Activated T-helper 9 cell treated with anti-CD3 and anti-CD28 coated beads, Interleukin-2, amount 50 U/mL, for 16 hours (primary cell): ENCODE measurements around the gene HK1.

Experiments
- DNase-seq: peaks from one replicate; pipeline ENCODE4 v3.0.0-alpha.2; 2020; ENCODE audit warnings: low read depth

The HK1 gene

DNA sequence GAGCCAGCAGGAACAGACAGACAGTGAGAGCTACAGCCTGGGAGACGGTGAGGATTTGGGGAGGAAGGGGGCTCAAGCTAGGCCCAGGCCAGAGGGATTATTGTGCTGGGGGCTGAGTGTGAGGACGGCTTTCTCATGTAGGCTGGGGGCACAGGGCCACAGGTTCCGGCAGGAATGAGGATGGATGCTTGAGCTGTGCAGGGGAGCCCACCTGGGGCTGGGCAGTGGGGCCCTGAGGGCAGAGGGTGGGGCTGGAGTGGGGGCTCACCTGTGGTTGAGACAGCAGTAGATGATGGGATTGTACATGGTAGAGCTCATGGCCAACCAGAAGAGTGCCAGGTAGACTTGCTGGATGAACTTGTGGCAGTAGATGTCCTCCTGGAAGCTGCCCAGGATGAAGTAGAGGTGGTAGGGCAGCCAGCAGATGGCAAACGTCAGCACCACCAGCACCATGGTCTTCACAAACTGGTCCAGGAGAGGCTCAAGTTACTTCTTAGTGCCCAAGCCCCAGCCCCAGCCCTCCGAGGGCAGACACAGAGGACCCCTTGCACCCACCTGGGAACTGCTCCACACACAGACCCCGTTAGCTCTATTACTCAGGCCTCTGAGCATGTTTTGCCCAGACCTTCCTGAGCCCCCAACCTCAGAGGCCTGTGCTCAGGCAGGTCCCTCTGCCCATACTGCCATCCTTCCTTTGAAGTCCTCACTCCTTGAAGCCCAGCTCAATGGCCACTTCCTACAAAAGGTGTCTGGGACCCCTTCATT is 128.7 kb downstream of the HK1 start:
- DNase-seq, result no peak

- no peak for DNase-seq
These were observed 129.5 kb downstream of the HK1 start for GRCh38 chr10:69407621-69408301.

GRCh38 chr10:69408318-69409175 is 130.3 kb downstream of the HK1 start:
- DNase-seq, result peak; percentile 85

DNA sequence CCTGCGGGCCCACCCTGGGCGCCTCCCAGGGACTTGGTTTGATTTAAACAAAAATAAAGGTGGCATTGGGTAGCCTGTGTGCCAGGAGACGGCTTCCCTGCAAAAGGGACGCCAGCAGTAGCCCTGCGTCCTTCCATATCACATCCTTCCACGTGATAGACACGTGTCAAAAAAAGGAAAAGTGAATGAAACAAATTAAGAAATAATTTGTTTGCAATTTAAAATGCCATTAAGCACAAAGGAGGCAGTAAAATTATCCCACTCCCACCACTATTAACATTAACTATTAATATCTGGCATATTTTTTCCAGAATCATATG is 130.8 kb downstream of the HK1 start:
- DNase-seq, result no peak

DNA sequence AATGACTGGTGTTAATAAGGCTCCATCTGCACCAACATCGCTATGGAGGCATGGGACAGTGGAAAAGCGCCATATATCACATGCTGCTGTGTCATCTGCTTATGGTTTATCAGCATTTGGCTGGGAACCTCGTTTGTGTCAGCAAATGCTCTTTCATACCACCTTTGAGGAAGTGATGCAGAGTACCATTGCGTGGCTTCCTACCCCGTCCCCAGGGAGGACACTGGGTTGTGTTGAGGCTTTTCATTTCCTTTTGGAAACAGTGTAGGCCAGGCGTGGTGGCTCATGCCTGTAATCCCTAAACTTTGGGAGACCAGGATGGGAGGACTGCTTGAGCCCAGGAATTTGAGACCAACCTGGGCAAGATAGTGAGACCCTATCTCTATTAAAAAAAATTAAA is 131.7 kb downstream of the HK1 start:
- DNase-seq, result no peak

GRCh38 chr10:69410487-69410886 is 132.2 kb downstream of the HK1 start:
- DNase-seq, result no peak

DNA sequence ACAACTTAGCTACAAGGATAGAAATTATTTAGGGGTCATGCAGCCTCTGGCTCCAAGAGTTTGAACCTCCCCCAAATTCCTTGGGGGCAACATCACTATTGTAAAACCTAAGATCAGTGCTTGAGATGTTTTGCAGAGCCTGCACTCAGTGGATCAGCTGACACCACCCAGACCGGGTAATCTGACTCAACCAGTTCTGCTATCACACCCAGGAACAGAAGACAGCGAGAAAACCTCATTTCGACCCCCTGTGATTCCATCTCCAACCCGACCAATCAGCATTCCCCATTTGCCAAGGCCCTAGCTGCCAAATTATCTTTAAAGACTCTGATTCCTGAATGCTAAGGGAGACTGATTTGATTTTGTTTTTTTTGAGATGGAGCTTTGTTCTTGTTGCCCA is 133.2 kb downstream of the HK1 start:
- DNase-seq, result no peak

DNA sequence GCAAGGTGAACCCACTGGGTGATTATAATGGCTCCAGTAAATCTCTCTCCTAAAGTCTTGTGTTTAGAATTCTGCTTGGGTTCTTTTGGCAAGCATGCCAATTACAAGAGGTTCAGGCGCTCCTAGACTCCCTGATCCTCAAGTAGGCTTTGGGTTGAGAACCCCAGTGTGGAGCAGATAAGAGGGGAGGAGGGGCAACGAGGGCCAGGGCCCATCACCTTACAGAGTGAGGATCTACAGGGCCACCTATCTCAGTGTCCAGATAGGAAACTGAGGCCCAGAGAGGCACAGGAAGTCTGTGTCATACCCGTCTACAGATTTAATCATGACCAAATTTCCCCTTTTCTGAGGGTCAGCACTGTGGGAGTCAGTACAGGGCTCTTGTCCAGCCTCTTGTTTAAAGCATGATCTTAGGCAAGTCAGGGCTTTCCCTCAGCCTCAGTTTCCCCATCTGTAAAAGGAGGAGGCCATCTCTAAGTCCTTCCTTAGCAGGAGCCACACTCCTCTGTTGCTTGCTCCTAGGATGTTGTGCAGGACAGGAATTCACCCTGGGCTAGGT is 134.0 kb downstream of the HK1 start:
- no peak for DNase-seq

GRCh38 chr10:69413221-69413865 is 135.0 kb downstream of the HK1 start:
- no peak for DNase-seq

- no peak for DNase-seq
These were observed 136.0 kb downstream of the HK1 start for GRCh38 chr10:69414036-69415018.

DNA sequence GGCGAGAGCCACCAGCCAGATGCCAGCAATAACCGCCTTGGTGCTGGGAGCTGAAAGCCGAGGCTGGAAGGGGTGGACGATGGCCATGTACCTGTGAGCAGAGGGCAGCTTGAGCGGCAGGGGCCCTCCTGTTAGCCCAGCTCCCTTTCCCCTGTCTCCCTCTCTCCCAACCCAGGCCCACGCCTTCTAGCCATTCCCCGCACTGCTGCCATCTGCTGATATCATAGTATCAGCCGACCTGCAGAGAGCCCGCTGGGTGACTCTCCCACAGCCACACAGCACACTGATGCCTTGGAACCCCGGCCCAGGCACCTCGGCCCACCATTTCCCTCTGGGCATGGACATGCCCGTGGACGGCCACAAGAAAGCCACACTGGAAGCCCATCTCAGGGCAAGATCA is 136.8 kb downstream of the HK1 start:
- DNase-seq, result no peak

- DNase-seq, result no peak
These were observed 137.7 kb downstream of the HK1 start for GRCh38 chr10:69415951-69416350.

- DNase-seq, result no peak
These were observed 138.4 kb downstream of the HK1 start, which contains the start of gene TACR2 for GRCh38 chr10:69416695-69417094. Gene TACR2, minus strand, starts transcription at chr10:69416918. Its CDS starts 595 bp downstream, at chr10:69416323.

DNA sequence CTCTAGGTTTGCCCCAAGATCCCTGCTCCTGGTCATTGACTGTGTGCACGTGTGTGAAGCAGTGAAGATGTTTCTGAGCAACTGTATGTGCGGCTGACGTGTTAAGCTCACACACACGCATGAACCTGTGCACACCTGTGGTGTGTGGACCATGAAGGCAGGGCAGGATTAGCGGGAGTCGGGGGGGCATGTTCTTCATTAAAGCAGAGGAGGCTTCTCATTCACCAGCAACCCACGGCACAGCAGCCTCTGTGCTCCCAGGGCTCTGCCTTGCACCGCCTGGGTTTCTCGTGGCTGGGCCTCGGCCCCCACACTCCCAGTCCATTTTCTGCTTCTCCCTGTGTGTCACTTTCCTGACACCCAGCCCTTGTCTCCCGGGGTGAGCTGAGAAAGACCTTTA is 139.2 kb downstream of the HK1 start:
- no peak for DNase-seq

DNA sequence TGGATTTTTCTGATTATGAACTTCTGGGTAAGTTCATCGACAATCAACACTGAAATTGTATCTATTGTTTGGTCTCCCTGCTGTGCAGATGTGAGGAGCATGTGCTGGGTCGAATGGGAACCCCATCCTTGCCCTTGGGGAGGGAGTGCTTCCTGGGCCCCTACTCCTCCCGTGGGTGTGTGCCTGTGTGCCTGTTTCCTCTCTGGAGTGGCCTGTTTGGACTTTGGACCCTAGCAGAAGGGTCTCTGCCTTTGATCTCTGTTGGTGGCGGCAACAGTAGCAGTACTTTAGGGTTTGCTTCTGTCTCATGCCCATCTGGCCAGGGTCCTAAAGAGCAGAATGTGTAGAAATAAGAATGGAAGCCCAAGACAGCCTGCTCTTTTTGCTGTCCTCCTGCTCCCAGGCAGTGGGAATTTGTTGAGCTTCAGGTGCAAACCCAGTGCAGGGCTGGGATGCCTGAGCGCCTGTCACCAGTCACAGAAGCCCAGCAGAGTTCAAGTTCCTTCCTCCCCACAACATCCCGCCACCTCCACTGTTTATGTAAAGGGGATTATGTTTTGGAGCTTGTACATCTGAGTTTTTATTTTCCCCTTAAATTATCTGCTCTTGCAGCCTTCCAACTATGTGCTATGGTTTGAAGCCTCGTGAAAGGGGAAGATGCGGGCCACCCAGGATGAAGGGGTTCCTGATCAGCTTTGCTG is 139.9 kb downstream of the HK1 start:
- no peak for DNase-seq

- no peak for DNase-seq
These were observed 140.9 kb downstream of the HK1 start for GRCh38 chr10:69419096-69419743.

DNA sequence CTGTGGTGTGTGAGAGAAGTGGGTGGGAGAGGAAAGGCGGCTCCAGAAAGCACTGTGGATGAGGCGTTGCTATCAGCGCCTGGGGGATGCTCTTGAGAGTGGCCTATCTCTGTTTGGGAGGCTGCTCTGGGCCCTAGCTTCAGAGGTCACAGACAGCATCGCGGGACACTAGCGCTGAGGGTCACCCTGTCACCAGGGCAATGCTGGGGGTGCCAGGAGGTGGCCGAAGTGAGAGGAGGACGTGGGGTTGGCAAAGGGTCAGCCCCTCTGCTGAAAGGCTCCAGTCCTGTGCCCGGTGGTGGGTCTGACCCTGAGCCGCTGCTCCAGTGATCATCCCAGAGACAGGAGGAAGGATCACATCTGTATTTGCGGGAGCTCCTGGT is 141.4 kb downstream of the HK1 start:
- DNase-seq, result no peak

GRCh38 chr10:69421611-69422308 is 143.5 kb downstream of the HK1 start:
- DNase-seq, result no peak

DNA sequence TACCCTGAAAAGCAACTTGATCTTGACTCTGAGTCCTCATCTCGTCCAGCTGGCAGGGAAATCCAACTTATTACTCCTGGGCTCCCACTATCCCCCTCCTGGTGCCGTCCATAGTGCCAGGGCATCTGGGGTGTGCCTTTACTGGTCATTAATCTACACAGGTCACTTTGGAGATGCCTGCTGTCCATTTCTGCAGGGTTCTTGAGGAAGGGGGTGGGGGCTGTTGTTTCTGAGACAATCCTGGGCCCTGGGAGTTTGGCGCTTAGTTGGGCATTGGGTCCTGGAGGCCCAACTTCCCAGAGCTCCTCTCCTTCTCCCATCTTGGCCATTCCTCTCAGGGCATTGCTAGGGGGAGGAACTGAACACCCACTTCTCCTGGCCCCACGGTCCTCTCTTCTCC is 144.4 kb downstream of the HK1 start:
- no peak for DNase-seq
